ENCODE results near the gene GAS2L1.

GAS2L1 gene

DNA sequence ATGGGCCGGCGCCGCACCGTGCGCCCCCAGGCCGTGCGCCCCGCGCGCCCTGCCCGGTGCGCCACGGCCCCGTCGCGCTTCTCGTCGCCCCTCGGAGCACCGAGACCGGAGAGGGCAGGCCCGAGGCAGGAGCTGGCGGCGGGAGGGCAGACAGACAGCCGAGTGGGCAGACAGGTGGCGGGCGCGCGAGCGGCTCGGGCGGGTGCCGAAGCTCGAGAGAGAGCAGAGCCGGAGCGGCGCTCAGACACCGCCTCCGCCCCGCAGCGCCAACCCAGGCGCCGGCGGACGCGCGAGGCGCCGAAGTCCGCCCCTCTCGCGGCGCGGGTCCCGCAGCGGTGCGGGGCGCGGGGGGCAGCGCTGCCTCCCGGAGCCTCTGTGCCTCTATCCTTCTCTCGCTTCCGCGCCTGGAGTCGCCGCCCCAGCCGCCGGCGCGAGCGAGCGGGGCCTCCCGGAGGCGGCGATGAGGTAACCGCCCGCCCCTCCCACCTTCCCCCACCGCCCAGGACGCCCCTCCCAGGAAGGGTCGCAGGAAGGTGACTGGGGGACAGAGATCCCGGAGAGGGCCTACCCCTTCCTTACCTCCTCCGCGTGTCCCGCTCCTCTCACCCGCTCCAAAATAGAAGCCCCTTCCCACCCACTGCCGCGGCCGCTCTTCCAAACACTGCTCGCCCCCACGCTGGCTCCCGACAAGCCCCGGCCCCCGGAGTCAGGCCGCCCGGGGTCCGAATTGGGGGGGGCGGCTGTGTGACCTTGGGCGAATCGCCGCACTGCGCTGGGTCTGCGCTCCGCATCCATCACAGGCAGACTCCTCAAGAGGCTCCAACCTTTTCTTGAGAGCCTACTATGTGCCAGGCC lies 9.1 kb downstream of the GAS2L1 start, which contains the start of gene RASL10A:
Gene RASL10A (minus strand): TSS at position 412 of the 855 bp plus-strand sequence. CDS start 451 bp downstream, outside the sequence.
- in situ Hi-C loops (cut with MboI; ENCODE audit: low sequenced_read_pairs, unreplicated experiment), result no loop called here
- no peak for DNase-seq (ENCODE audit: low spot score)
- TF ChIP-seq, protein P1, sequence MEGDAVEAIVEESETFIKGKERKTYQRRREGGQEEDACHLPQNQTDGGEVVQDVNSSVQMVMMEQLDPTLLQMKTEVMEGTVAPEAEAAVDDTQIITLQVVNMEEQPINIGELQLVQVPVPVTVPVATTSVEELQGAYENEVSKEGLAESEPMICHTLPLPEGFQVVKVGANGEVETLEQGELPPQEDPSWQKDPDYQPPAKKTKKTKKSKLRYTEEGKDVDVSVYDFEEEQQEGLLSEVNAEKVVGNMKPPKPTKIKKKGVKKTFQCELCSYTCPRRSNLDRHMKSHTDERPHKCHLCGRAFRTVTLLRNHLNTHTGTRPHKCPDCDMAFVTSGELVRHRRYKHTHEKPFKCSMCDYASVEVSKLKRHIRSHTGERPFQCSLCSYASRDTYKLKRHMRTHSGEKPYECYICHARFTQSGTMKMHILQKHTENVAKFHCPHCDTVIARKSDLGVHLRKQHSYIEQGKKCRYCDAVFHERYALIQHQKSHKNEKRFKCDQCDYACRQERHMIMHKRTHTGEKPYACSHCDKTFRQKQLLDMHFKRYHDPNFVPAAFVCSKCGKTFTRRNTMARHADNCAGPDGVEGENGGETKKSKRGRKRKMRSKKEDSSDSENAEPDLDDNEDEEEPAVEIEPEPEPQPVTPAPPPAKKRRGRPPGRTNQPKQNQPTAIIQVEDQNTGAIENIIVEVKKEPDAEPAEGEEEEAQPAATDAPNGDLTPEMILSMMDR (IDR thresholded peaks at IDR 0.05; ENCODE audit: borderline replicate concordance, control extremely low read depth, extremely low read depth, insufficient read depth, missing control alignments), result no peak

DNA sequence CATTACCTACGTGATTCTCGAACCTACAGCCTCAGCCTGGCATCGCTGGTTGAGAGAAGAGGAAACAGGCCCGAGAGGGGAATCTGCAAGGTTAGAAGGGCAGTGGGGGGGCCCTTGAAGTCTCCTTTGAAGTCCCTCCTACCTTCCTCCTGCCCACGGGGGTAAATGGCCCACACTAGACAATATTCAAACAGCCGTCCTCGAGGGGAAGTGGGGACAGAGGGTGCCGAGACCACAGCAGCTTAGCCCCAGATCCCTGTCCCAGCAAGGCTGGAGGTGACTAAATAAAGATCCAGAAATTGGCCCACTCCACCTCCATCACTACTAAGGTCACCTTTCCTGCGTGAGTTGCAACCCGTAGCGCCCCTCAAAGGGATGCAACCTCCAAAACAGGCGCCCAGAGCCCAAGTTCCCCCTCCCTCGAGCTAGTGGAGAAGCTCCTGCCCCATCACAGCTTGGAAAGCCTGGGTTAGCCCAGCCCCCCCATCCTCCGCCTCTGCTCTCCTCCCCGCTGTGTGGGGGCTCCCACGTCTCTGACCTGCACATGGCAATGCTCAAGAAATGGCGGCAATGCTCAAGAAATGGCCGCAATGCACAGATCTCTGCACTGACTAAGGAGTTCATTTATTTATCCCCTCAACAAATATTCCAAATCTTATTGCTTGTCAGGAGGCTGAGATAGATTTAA lies 9.8 kb downstream of the GAS2L1 start:
- no peak for DNase-seq (ENCODE audit: low spot score)
- in situ Hi-C loops (cut with MboI; ENCODE audit: low sequenced_read_pairs, unreplicated experiment), result no loop called here
- TF ChIP-seq, protein P1 (IDR thresholded peaks at IDR 0.05; ENCODE audit: borderline replicate concordance, control extremely low read depth, extremely low read depth, insufficient read depth, missing control alignments), result no peak

DNA sequence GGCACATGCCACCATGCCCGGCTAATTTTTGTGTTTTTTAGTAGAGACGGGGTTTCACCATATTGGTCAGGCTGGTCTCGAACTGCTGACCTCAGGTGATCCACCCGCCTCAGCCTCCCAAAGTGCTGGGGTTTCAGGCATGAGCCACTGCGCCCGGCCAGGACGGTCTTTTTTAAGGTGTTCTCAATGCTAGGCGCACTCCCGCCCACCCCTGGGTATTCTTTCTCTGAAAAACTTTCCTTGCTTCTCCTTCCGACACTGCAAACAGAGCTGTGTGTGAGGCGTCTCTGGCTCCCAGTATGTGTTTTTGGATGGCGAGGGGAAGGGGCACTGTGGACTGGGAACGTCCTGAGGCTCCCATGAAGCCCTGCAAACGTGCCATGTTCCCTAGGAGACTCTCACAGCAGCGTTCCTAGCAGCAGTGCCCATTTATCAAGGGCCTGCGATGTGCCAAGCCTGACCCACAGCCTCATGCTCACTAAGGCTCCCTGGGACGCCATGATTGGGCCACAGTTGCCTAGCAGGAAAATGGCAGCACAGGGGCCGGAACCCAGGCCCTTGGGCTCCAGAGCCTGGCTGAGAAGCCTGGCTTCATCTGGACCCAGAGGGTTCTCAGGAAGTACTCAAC lies 11.5 kb downstream of the GAS2L1 start:
- DNase-seq (ENCODE audit: low spot score), result no peak
- TF ChIP-seq, protein P1 (IDR thresholded peaks at IDR 0.05; ENCODE audit: borderline replicate concordance, control extremely low read depth, extremely low read depth, insufficient read depth, missing control alignments), result no peak
- in situ Hi-C loops (cut with MboI; ENCODE audit: low sequenced_read_pairs, unreplicated experiment), result no loop called here

DNA sequence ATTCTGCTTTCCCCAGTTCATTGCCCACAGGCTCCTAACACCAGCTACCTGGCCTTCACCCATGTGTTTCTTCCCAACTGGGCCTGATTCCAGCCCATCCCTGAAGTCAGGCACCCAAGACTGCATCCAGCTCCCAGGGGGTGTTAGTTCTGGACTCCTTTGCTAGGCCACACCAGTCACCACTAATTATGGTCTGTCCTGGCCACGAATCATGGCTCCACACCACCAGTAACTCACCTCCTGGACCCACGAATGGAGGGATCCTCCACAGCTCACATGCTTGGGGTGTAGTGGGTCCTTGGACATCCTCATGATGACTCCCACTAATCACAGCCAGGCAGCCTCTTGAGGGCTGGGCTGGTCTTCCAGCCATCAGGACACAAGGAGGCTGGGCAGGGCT lies 12.6 kb downstream of the GAS2L1 start:
- TF ChIP-seq, protein P1 (IDR thresholded peaks at IDR 0.05; ENCODE audit: borderline replicate concordance, control extremely low read depth, extremely low read depth, insufficient read depth, missing control alignments), result no peak
- DNase-seq (ENCODE audit: low spot score), result no peak
- in situ Hi-C loops (cut with MboI; ENCODE audit: low sequenced_read_pairs, unreplicated experiment), result no loop called here

DNA sequence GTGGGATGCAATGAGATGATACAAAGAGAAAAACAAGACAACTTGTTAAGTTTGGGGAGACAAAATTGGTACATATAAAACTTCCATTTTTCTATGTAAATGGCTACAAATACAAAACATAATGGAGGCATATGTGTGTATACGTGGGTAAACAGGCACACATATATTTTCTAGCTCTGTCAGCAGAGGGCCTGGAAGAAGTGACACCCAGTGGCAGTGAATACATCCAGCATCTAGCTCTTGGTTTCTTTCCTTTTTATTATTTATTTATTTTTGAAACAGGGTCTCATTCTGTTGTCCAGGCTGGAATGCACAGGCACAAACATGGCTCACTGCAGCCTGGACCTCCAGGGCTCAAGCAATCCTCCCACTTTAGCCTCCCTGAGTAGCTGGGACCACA lies 14.1 kb downstream of the GAS2L1 start:
- no peak for DNase-seq (ENCODE audit: low spot score)
- in situ Hi-C loops (cut with MboI; ENCODE audit: low sequenced_read_pairs, unreplicated experiment), result no loop called here
- TF ChIP-seq, protein P1 (IDR thresholded peaks at IDR 0.05; ENCODE audit: borderline replicate concordance, control extremely low read depth, extremely low read depth, insufficient read depth, missing control alignments), result no peak

DNA sequence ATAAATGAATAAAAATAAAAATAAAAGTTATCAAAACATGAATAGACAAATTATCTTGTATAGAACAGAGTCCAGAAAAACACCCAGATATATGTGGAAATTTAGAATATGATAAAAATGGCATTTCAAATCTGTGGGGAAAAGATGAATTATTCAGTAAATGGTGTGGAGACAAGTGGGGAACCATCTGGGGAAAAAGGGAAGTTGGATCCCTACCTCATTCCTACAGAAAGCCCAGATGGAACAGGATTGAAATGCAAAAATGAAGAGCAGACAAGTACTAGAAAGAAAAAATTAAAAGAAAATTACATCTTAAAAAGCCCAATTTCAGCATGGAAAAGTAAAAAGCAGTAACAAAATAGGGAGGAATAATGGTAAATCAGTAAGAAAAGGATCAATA lies 17.2 kb downstream of the GAS2L1 start:
- no peak for DNase-seq (ENCODE audit: low spot score)
- TF ChIP-seq, protein P1 (IDR thresholded peaks at IDR 0.05; ENCODE audit: borderline replicate concordance, control extremely low read depth, extremely low read depth, insufficient read depth, missing control alignments), result no peak
- in situ Hi-C loops (cut with MboI; ENCODE audit: low sequenced_read_pairs, unreplicated experiment), result no loop called here
